NCI-H1930 (cell line): ENCODE measurements around the gene NACC2.
"Not testable (repeated sequence)": the region's sequence is repeated elsewhere in the genome, so short reads cannot be mapped to it uniquely, and the experiment has no call there.

Source experiments
- DNase-seq, 2 experiments: peaks; one replicate each; lab custom pipeline; 2025; lab: John Stamatoyannopoulos, UW

NACC2 gene

GRCh38 chr9:136080716-136081112, 14.4 kb downstream of the NACC2 start:
- DNase-seq = no peak

GRCh38 chr9:136079916-136080246, 15.2 kb downstream of the NACC2 start:
- DNase-seq = no peak

GRCh38 chr9:136079211-136079915, 15.7 kb downstream of the NACC2 start:
- no peak for DNase-seq

DNA sequence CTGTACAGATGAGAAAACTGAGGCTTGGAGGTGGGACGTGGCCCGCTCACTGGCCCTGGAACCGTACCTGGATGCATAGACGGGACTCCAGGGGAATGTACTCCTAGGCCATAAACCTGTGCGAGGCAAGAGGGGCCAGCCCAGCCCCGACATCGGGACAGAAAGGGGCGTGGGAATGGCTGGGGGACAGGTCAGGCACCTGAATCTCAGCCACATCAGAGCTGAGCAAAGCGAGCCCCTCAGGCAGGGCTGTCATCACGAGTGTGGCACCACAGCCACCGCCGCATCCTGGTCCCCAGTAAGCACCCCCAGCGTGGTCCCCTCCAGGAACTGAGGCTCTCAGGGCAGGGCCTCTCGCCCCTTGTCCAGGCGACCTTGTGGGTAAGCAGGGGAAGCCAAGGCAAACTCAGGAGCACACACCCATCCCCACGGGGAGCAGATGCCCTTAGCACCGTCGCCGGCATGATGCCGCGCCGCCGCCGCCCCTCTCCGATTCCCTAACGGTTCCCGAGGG, 16.5 kb downstream of the NACC2 start:
- DNase-seq = no peak

GRCh38 chr9:136078024-136078423, 17.1 kb downstream of the NACC2 start:
- no peak for DNase-seq

DNA sequence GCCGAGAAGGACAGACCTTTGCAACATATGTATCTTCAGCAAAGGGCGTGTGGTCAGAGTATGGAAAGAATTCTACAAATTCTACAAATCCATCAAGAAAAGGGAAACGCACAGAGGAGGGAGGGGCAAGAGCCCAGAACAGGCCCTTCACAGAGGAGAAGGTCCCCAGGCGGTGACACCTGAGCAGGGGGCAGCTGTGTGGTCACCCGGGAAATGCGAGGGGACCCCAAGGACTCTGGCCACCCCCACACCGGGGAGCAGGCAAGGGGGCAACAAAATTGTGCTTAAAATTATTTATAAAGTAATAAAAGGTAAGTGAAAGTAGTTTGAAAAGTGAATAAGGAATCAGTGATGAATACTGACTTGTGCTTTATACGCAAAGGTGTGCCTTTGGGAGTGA, 17.6 kb downstream of the NACC2 start:
- DNase-seq = no peak

DNA sequence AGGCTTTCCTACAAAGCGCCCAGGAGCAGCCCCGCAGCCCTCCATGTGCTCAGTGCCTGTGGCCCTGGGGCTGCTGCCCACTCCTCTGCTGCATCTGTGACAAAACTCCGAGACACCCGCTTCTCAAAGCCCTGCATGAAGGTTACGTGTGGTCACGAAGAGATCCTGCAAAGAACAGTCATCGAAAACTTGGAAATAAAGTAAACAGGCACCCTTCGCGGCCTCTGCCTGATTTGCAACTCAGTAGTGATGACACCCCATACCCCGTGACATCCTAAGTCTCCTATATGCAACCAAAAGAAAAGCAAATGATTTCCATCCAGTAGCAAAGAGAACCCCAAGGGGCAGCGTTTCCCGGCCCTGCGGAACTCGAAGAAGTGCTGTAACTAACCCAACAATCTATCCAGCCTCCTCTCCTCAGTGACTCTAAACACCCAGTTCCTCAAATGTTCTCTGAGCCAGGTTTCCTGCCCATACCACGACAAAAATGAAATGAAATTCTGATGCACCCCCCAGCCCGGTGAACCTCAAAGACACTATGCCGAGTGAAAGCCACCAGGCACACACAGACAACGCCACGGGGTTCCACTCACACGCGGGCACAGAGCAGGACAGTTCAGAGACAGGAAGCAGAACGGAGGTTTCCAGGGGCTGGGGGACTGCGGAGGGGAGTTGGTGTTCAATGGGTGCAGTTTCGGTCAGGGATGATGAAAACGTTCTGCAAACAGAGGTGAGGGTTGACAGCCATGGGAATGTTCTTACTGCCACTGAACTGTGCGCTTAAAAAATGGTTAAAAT, 19.0 kb downstream of the NACC2 start:
- DNase-seq = no peak

GRCh38 chr9:136075134-136075841, 19.8 kb downstream of the NACC2 start:
- no peak for DNase-seq

DNA sequence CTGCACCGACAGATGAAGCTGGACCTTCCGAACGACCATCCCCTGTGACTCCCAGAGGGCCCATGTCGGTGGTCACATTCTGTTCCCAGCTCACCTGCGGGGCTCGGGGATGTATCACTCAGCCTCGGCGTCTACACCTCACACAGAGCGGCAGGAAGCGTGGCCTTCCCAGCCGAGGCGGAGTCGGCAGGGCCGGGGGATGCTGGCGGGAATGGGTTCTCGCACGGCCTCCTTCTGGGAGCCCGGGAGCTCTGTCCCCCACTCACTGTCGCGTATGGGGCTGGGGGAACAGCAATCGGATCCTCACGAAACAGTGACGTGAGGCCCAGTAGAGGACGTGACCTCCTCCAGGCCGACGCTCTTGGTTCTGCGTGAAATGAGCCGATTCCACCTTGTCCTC, 20.4 kb downstream of the NACC2 start:
- no peak for DNase-seq

DNA sequence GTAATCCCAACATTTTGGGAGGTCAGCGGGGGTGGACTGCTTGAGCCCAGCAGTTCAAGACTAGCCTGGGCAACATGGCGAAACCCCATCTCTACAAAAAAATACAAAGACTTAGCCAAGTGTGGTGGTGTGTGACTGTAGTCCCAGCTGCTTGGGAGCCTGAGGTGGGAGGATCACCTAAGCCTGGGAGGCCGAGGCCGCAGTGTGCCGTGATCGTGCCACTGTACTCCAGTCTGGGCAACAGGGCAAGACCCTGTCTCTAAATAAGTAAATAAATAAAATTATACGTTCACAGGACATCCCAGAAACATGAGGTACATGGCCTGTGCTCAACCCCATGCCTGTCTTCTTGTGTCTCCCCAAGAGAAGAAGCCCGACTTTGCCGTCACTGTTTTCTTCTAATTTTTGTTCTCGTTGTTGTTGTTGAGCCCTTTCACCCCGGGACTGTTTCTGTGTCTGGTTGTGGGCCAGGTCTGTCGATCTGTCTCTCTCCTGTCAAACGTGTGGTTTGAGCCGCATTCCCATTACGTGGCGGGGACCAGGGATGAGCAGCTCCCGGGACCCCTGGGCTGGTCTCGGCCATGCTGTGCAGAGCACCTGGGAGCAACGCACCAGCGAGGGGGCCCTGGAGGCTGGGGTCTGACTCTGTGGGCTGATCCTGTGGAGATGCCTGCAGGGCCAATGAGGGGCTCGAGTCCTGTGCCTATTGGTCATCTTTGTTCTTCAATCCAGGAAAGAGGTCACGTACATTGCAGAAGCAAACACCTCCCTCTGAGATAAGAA, 32.2 kb downstream of the NACC2 start:
- DNase-seq = no peak

- not testable (repeated sequence) for DNase-seq
Observed at GRCh38 chr9:136061916-136062315, 33.2 kb downstream of the NACC2 start.

DNA sequence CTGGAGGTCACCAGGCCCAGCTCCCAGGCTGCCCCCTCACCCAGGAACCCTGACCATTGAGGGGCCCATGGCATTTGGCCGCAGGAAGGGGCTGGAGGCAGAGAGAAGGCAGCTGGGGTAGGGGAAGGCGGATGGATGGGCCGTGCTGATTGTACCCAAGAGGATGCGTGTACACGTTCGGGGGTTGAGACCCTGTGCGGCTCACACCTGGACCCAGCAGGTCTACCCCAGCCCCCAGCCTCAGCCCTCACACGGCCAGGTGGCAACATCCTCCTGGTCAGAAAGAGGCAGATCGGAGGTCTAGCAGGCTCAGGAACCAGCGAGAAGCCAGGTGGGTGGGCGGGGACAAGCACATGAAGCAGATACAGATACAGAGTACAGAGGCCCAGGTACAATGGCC, 33.7 kb downstream of the NACC2 start:
- DNase-seq = no peak

GRCh38 chr9:136060671-136061371, 34.3 kb downstream of the NACC2 start:
- DNase-seq = no peak

DNA sequence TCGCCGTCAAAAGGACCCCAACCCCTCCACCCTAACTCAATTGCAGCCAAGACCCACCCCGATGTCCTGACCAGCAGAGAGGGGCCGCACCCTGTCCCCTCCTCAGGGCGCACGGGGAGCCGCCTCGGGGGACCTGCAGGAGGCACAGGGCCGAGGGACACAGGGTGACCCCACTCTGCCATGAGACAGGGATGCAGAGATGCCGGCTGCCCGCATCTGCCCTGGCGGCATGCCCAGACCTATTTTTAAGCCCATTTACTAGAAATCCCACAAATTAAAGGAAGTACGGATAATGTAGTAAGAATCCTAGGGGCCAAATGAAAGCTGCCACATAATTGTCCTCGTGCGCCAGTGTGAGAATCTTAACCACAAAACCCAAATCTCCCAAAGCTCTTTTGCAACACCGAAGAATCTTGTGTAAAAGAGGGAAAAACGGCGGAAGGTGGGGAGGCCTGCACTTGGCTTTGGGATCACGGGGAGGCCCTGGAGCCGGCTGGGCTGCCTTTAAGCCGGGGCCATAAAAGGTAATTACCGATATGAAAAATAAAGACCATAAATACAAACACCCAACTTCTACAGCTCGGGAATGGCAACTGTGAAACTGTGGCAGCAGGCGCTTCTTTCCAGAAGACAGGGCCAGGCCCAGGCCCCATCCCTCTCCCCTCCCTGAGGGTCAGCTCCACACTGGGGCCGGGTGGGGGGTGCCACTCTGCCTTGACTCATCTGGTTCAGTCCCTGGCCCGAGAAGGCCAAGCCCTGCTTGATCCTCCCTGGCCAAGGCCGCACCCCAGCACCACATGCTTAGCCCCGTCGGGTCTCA, 35.0 kb downstream of the NACC2 start:
- DNase-seq = no peak

DNA sequence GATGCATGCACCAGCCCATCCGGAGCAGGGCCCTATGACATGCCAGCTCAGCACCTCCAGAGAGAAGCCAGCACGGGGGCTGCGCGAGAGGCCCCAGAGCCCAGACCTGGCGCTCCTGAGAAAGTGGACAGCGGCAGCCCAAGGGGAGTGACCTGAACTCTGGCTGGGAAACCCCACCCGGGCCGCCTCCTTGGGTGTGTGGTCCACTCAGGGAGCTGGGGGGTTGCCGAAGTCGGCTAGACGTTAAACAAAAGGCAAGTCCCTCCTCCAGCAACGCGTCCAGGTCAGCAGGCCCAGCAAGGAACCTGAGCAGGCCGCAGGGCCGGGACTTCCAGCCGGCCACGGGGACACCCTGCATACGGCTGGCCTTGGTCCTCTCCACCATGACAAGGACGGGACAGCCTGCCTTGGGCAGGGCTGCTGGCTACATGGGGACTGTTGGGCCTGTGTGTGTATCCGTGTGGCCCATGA, 35.7 kb downstream of the NACC2 start:
- DNase-seq = no peak

DNA sequence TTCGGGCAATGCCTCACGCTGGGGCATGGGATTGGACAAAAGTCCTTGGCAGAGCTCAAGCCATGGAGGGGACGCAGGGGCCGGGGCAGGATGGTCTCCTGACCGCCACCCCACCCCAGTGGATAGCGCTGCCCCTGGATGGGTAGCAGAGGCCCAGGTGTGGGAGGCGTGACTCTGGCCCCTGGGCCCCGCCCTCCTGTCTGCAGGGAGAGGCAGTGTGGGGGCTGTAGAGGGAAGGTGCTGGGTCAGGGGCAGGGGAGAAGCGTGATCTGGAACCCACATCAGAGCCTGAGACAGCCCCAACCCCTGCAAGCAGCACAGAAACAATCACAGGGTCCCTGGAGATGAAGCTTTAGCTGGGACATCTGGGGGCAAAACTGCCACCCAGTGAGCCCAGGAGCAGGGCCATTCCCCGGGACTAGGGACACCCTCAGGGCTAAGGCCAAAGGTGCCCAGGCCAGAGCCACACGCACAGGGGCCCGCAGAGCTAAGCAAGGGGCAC, 36.2 kb downstream of the NACC2 start:
- no peak for DNase-seq

- DNase-seq = no peak
Observed at GRCh38 chr9:136058084-136058483, 37.0 kb downstream of the NACC2 start.

DNA sequence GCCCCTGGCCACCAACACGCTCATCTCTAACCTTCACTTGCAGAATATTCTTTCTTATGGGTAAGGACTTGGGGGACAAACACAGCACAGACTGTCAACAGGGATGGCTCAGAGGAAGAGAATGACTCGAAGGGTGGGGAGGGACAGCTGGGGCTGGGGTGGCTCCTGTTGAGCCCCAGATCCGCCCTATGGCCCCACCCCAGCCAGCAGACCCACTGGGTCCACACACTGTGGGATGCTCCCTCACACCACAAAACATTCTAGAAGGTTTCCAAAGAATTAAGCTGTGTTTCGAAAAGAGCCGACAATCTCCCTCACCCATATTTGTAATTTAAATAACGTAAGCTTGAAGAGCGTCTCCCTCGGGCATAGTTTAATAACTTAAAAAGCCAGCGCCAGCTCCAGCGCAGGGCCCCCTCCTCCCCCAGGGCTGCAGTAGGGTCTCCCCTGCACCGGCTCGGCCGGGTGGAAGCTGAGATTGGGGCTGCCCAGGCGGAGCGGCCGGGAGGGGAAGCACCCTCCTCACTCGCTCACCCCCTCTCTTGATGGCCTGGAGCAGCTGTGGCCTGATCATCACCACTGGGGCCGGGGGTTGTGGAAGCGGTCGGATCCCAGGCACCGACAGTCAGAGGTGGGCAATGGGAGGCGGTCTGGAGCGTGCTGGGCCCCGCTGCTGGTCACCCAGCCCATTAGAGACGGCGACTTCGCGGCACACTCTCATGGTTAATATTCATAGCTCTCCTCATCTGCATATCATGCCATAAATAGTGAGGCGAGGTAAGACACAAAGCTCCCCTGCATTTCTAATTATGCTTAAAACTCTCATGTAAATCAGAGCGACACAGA, 37.6 kb downstream of the NACC2 start:
- no peak for DNase-seq

- no peak for DNase-seq
Observed at GRCh38 chr9:136056546-136057235, 38.4 kb downstream of the NACC2 start.
